ENCODE data around the gene STIM1.

STIM1 gene

GRCh38 chr11:3955299-3955665 lies 99.8 kb downstream of the STIM1 start:
- POLR2A ChIA-PET: no interaction called here
- TF ChIP-seq CTCF (IDR thresholded peaks at IDR 0.05; ENCODE audit: control extremely low read depth, extremely low read depth, low read depth, missing control alignments): no peak
- CTCF ChIA-PET: no interaction called here
- no peak for DNase-seq (ENCODE audit: extremely low spot score)

GRCh38 chr11:3956038-3956437 lies 100.6 kb downstream of the STIM1 start:
- no peak for TF ChIP-seq CTCF (IDR thresholded peaks at IDR 0.05; ENCODE audit: control extremely low read depth, extremely low read depth, low read depth, missing control alignments)
- ChIA-PET POLR2A (no interaction called here), CTCF (no interaction called here)
- no peak for DNase-seq (ENCODE audit: extremely low spot score)

GRCh38 chr11:3956748-3957147 lies 101.3 kb downstream of the STIM1 start:
- no peak for DNase-seq (ENCODE audit: extremely low spot score)
- TF ChIP-seq CTCF (IDR thresholded peaks at IDR 0.05; ENCODE audit: control extremely low read depth, extremely low read depth, low read depth, missing control alignments): no peak
- POLR2A ChIA-PET: no interaction called here
- CTCF ChIA-PET: no interaction called here

GRCh38 chr11:3957437-3957836 lies 102.0 kb downstream of the STIM1 start:
- POLR2A ChIA-PET: no interaction called here
- no peak for TF ChIP-seq CTCF (IDR thresholded peaks at IDR 0.05; ENCODE audit: control extremely low read depth, extremely low read depth, low read depth, missing control alignments)
- CTCF ChIA-PET: interaction anchor here (1.1 to 3.0 kb wide), 4 partner anchors 11 to 103 kb away, joined by 3 to 21 read pairs (median 6); partner anchors contain the start of gene STIM1
- no peak for DNase-seq (ENCODE audit: extremely low spot score)

- DNase-seq (ENCODE audit: extremely low spot score): no peak
- POLR2A ChIA-PET: interaction anchor here (0.8 kb wide), 1 partner anchor 104 kb away, joined by 3 read pairs; no protein-coding TSS in a partner anchor
- TF ChIP-seq CTCF (IDR thresholded peaks at IDR 0.05; ENCODE audit: control extremely low read depth, extremely low read depth, low read depth, missing control alignments): no peak
- CTCF ChIA-PET: interaction anchor here (0.7 to 3.0 kb wide), 9 partner anchors 9 to 109 kb away, joined by 3 to 21 read pairs (median 6); partner anchors contain the start of gene STIM1
These were observed 102.8 kb downstream of the STIM1 start for GRCh38 chr11:3958281-3958680.

GRCh38 chr11:3959015-3959902 lies 103.8 kb downstream of the STIM1 start:
- no peak for DNase-seq (ENCODE audit: extremely low spot score)
- ChIA-PET POLR2A (no interaction called here), CTCF (interaction anchor here (0.7 to 3.1 kb wide), 10 partner anchors 8 to 110 kb away, joined by 3 to 21 read pairs (median 6); partner anchors contain the start of gene STIM1)

More at GRCh38 chr11:3959015-3959902, 103.8 kb downstream of the STIM1 start:
- no peak for TF ChIP-seq CTCF (IDR thresholded peaks at IDR 0.05; ENCODE audit: control extremely low read depth, extremely low read depth, low read depth, missing control alignments)

Data from GM10248 (cell line).